ENCODE data around the gene PKDCC.

DNA sequence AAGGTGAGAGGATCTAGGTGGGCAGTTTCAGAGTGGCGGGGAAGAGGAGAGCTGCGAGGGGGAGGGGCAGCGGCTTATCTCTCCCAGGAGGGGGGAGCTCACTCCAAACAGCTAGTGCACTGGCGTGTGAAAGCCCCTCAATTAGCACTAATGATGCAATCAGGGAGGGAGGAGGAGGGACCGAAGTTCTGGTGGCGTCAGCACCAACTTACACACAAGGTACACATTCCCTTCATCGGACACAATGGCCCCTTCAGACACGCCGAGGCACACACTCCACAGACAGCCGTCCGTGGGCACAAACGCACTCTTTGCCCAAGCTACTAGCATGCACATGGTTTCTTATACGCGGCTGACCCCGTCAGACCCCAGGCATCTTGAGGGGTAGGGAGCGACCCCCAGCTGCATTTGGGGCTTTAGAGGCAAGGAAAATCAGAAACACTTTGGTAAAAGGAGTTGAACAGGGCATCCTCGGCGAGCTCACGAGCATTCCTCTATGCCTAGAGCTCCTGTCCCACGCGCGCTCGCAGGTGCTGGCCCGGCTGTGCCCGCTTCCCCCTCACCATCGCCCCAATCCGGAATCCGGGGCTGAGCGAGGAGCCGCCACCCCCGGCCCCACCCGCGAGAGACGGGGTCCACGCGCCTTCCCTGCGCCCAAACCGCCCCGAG, 868 bp upstream of the PKDCC start:
- no peak for TF ChIP-seq CTCF (IDR thresholded peaks at IDR 0.05)
- TF ChIP-seq SIN3A (IDR thresholded peaks at IDR 0.05; ENCODE audit: borderline replicate concordance, insufficient read depth, low read depth, low read length): no peak

Measured in Panc1 (cell line).